Measurements from ENCODE around the gene COL2A1.

The COL2A1 gene

GRCh38 chr12:47942614-47943225, 61.6 kb downstream of the COL2A1 start:
- no peak for DNase-seq

- peak; percentile 7 for DNase-seq
Observed at GRCh38 chr12:47941871-47942613, 62.2 kb downstream of the COL2A1 start.

GRCh38 chr12:47941475-47941780, 62.8 kb downstream of the COL2A1 start:
- no peak for DNase-seq

- no peak for DNase-seq
Observed at GRCh38 chr12:47940773-47941474, 63.4 kb downstream of the COL2A1 start.

GRCh38 chr12:47939009-47939601, 65.2 kb downstream of the COL2A1 start:
- peak; percentile 11 for DNase-seq

- DNase-seq = no peak
Observed at GRCh38 chr12:47938594-47938993, 65.7 kb downstream of the COL2A1 start.

GRCh38 chr12:47938093-47938492, 66.2 kb downstream of the COL2A1 start:
- DNase-seq = no peak

- DNase-seq = no peak
Observed at GRCh38 chr12:47935184-47935583, 69.1 kb downstream of the COL2A1 start.

GRCh38 chr12:47931187-47931586, 73.1 kb downstream of the COL2A1 start:
- DNase-seq = no peak

GRCh38 chr12:47930634-47931033, 73.6 kb downstream of the COL2A1 start:
- DNase-seq = no peak

GRCh38 chr12:47927346-47927745, 76.9 kb downstream of the COL2A1 start:
- DNase-seq = no peak

All from OCI-M1 (cell line).